H1 (cell line): ENCODE results near the gene DOCK10. TPM values are rescaled to one million over a fixed set of nuclear protein-coding genes. Genes with fewer than 3 reads are reported as not detected.
A peak's percentile ranks its signal among the peaks of the same experiment; 100 is the strongest.

Experiments
- CTCF ChIA-PET: fragments of 300-600 bp; sonication (Branson Sonifier 250); formaldehyde crosslinking; loops from one replicate; lab custom pipeline; 2021; ENCODE audit not compliant: partially characterized antibody; lab: Charles Lee
- POLR2A ChIA-PET: fragments of 300-600 bp; sonication (Branson Sonifier 250); formaldehyde crosslinking; loops from one replicate; lab custom pipeline; 2021; ENCODE audit warnings: inconsistent platforms; ENCODE audit not compliant: partially characterized antibody; lab: Charles Lee
- DNase-seq, 2 experiments: peaks; one replicate each; pipeline versions ENCODE4 v3.0.0 to v3.0.0-alpha.2; 2010 to 2022; ENCODE audit warnings: low spot score in 2 of 2, low read depth in 1 of 2, mixed read lengths in 1 of 2
- FAIRE-seq: peaks from 2 replicates; lab custom pipeline; 2011; peaks lifted over from hg19 to GRCh38; lab: Jason Lieb, UNC
- H2AFZ ChIP-seq: 2 replicates; pipeline ENCODE4 v1.8.1; 2012; ENCODE audit warnings: low read length, inconsistent platforms
- H2AK5ac ChIP-seq: 2 replicates; pipeline ENCODE4 v1.6.1; 2013; ENCODE audit warnings: low read depth, low read length
- H2BK120ac ChIP-seq: replicated peaks from 2 replicates; pipeline ENCODE3; 2013; ENCODE audit warnings: low read depth, low read length, inconsistent platforms
- H2BK12ac ChIP-seq: 2 replicates; pipeline ENCODE4 v1.6.1; 2013; ENCODE audit warnings: low read depth, low read length
- H2BK15ac ChIP-seq: 2 replicates; pipeline ENCODE4 v1.6.1; 2013; ENCODE audit warnings: low read length
- H2BK20ac ChIP-seq: 2 replicates; pipeline ENCODE4 v1.6.1; 2013; ENCODE audit warnings: low read length
- H2BK5ac ChIP-seq: 2 replicates; pipeline ENCODE4 v1.6.1; 2013; ENCODE audit warnings: low read depth, low read length
- H3K14ac ChIP-seq: 2 replicates; pipeline ENCODE4 v1.6.1; 2013; ENCODE audit warnings: inconsistent platforms; ENCODE audit not compliant: insufficient read length
- H3K18ac ChIP-seq: 2 replicates; pipeline ENCODE4 v1.6.1; 2013; ENCODE audit warnings: low read length; ENCODE audit errors: extremely low read depth
- H3K23ac ChIP-seq: 2 replicates; pipeline ENCODE4 v1.6.1; 2013; ENCODE audit warnings: inconsistent platforms; ENCODE audit not compliant: insufficient read length
- H3K23me2 ChIP-seq: 2 replicates; pipeline ENCODE4 v1.6.1; 2013; ENCODE audit warnings: low read depth, low read length
- H3K27ac ChIP-seq: 2 replicates; pipeline ENCODE4 v1.6.1; 2011; ENCODE audit warnings: low read depth, low read length, inconsistent platforms
- H3K27me3 ChIP-seq, 4 experiments: replicated peaks in 1 of 4; 1 replicate in 1 of 4; 2 replicates in 3 of 4; pipeline versions ENCODE4 v1.6.1 to v1.8.1; 2011 to 2013; ENCODE audit warnings: low read length in 3 of 4, mild to moderate bottlenecking in 3 of 4, inconsistent platforms in 2 of 4, mixed read lengths in 2 of 4, moderate library complexity in 1 of 4; ENCODE audit not compliant: control insufficient read depth in 3 of 4, insufficient read depth in 3 of 4; ENCODE audit errors: extremely low read depth in 1 of 4
- H3K36me3 ChIP-seq, 4 experiments: 2 replicates each; pipeline versions ENCODE4 v1.6.1 to v1.8.1; 2011 to 2013; ENCODE audit warnings: mild to moderate bottlenecking in 4 of 4, low read length in 3 of 4, moderate library complexity in 2 of 4, control low read depth in 1 of 4, inconsistent platforms in 1 of 4; ENCODE audit not compliant: insufficient read depth in 4 of 4, control insufficient read depth in 2 of 4
- H3K4ac ChIP-seq: replicated peaks from 2 replicates; pipeline ENCODE3; 2013; ENCODE audit warnings: low read length, low read depth, mixed read lengths, inconsistent platforms; ENCODE audit not compliant: insufficient read length
- H3K4me1 ChIP-seq, 4 experiments: replicated peaks in 1 of 4; 1 replicate in 1 of 4; 2 replicates in 3 of 4; pipeline versions ENCODE4 v1.6.1 to v1.8.1; 2011 to 2013; ENCODE audit warnings: low read length in 3 of 4, inconsistent platforms in 2 of 4, mixed read lengths in 1 of 4; ENCODE audit not compliant: insufficient read depth in 4 of 4, control insufficient read depth in 3 of 4
- H3K4me2 ChIP-seq, 2 experiments: 2 replicates each; pipeline versions ENCODE4 v1.6.1 to v1.8.1; 2011 to 2013; ENCODE audit warnings: low read depth in 2 of 2, low read length in 2 of 2, control low read depth in 1 of 2, inconsistent platforms in 1 of 2, mild to moderate bottlenecking in 1 of 2; ENCODE audit not compliant: insufficient read depth in 1 of 2
- H3K4me3 ChIP-seq, 4 experiments: fragments of 200-600, 300-600 bp in 1 of 4; sonication (generic), shearing (Covaris generic), sonication (Bioruptor Twin) in 1 of 4; 2 replicates each; pipeline versions ENCODE4 v1.5.1 to v1.8.1; 2011 to 2016; ENCODE audit warnings: low read length in 4 of 4, low read depth in 3 of 4, control low read depth in 2 of 4, inconsistent platforms in 2 of 4, mild to moderate bottlenecking in 2 of 4, mixed read lengths in 1 of 4, moderate library complexity in 1 of 4; ENCODE audit not compliant: insufficient read depth in 2 of 4; ENCODE audit errors: extremely low read depth in 1 of 4
- H3K56ac ChIP-seq: replicated peaks from 2 replicates; pipeline ENCODE3; 2013; ENCODE audit warnings: low read depth, mild to moderate bottlenecking, mixed read lengths, low read length, inconsistent platforms; ENCODE audit not compliant: insufficient read length
- H3K79me1 ChIP-seq: 2 replicates; pipeline ENCODE4 v1.6.1; 2013; ENCODE audit warnings: low read depth, low read length, control low read depth
- H3K79me2 ChIP-seq, 2 experiments: 2 replicates each; pipeline versions ENCODE4 v1.6.1 to v1.8.1; 2012 to 2013; ENCODE audit warnings: low read length in 2 of 2, mild to moderate bottlenecking in 2 of 2, inconsistent platforms in 1 of 2; ENCODE audit not compliant: insufficient read depth in 2 of 2, control insufficient read depth in 1 of 2
- H3K9ac ChIP-seq, 4 experiments: replicated peaks in 1 of 4; 1 replicate in 1 of 4; 2 replicates in 3 of 4; pipeline versions ENCODE4 v1.6.1 to v1.8.1; 2011 to 2013; ENCODE audit warnings: low read depth in 3 of 4, low read length in 3 of 4, control low read depth in 2 of 4, mild to moderate bottlenecking in 2 of 4, moderate library complexity in 2 of 4, inconsistent platforms in 1 of 4; ENCODE audit errors: extremely low read depth in 1 of 4
- H3K9me3 ChIP-seq, 2 experiments: 2 replicates each; pipeline versions ENCODE4 v1.6.1 to v1.8.1; 2012 to 2013; ENCODE audit warnings: mild to moderate bottlenecking in 2 of 2, moderate library complexity in 2 of 2, control low read depth in 1 of 2, inconsistent platforms in 1 of 2, low read depth in 1 of 2, low read length in 1 of 2, mixed read lengths in 1 of 2; ENCODE audit not compliant: insufficient read depth in 2 of 2
- H4K20me1 ChIP-seq, 2 experiments: replicated peaks in 1 of 2; 2 replicates each; pipeline versions ENCODE3 to v1.8.1; 2011 to 2013; ENCODE audit warnings: inconsistent platforms in 2 of 2, low read length in 2 of 2, mild to moderate bottlenecking in 1 of 2; ENCODE audit not compliant: insufficient read depth in 2 of 2, control insufficient read depth in 1 of 2
- H4K5ac ChIP-seq: 2 replicates; pipeline ENCODE4 v1.6.1; 2013; ENCODE audit warnings: low read length, low read depth, mixed read lengths, inconsistent platforms; ENCODE audit not compliant: insufficient read length
- H4K8ac ChIP-seq: 2 replicates; pipeline ENCODE4 v1.8.0; 2013; ENCODE audit warnings: mild to moderate bottlenecking, moderate library complexity, low read length, inconsistent platforms; ENCODE audit not compliant: insufficient read depth; ENCODE audit errors: extremely low read depth
- H4K91ac ChIP-seq: replicated peaks from 2 replicates; pipeline ENCODE3; 2013; ENCODE audit warnings: low read length, mixed read lengths, inconsistent platforms; ENCODE audit not compliant: insufficient read length
- WGBS, 2 experiments: shearing (Covaris generic) in 1 of 2; methylation state at CpG; one replicate each; pipeline versions ENCODE4 v1.1.6 to v1.1.7; 2013 to 2015; ENCODE audit warnings: low lambda C conversion rate in 2 of 2, mixed read lengths in 2 of 2, inconsistent platforms in 1 of 2, low coverage in 1 of 2, missing lambda C conversion rate in 1 of 2; ENCODE audit not compliant: insufficient replicate concordance in 2 of 2, insufficient coverage in 1 of 2, insufficient read length in 1 of 2; ENCODE audit errors: extremely low coverage in 1 of 2, missing lambda C conversion rate in 1 of 2; 5-methylcytosine and 5-hydroxymethylcytosine counted together
- polyA plus RNA-seq, 7 experiments: library from polyadenylated mRNA; depleted of rRNA in 3 of 7; stranded (reverse) in 5 of 7; unstranded in 2 of 7; fragments of >200 nt in 5 of 7; fragments of 200-250 nt in 2 of 7; gene quantifications; 1 replicate in 5 of 7; 2 replicates in 1 of 7; 4 replicates in 1 of 7; pipeline versions ENCODE4 v1.2.1 to v1.2.3, GENCODE V29; 2011 to 2013; ENCODE audit warnings: missing spikeins in 2 of 7, mixed read lengths in 2 of 7
- total RNA-seq: library from RNA; stranded (reverse); fragmentation: NEBNext Ultra II Directional; extraction: Animal tissue kit (Norgen Biotek cat#: 25700); gene quantifications from 2 replicates; pipeline ENCODE4 v1.2.1, GENCODE V29; 2021

Gene DOCK10
- total and polyA plus RNA-seq, 2 of the 8 experiments (the other 6 are each of a cell fraction or from before 2014, with no cell fraction given): 0.33 to 1.6 TPM

GRCh38 chr2:224934526-224935188 is 107.6 kb downstream of the DOCK10 start:
- Histone ChIP-seq H3K27me3 (no peaks in the 10 kb centered on the region), H3K9ac (no peak overlapping the region), H4K91ac (no peak overlapping the region), H3K18ac (no peak overlapping the region), H4K20me1 (no peaks in the 10 kb centered on the region), H3K79me1 (no peaks in the 10 kb centered on the region), H3K23me2 (no peaks in the 10 kb centered on the region), H3K14ac (no peak overlapping the region), H3K9me3 (no peaks in the 10 kb centered on the region), H2BK12ac (no peak overlapping the region), H3K4ac (no peak overlapping the region), H3K79me2 (no peaks in the 10 kb centered on the region), H3K4me1 (peaks cover 2 to 7% (median 3%) of the 10 kb centered on the region in 4 experiments; a peak in 5 of 7 replicates), H3K4me3 (peak overlapping the region in 1 of 4 experiments; percentile 1; a peak in 1 of 8 replicates), H4K8ac (no peak overlapping the region), H2BK20ac (no peak overlapping the region), H2BK120ac (no peak overlapping the region), H3K27ac (no peak overlapping the region), H2AFZ (no peak overlapping the region), H3K4me2 (peak overlapping the region in 1 of 2 experiments; percentile 40; a peak in 2 of 4 replicates), H2AK5ac (no peak overlapping the region), H2BK5ac (no peak overlapping the region), H3K23ac (no peak overlapping the region), H3K56ac (no peak overlapping the region), H4K5ac (no peak overlapping the region), H3K36me3 (no peaks in the 10 kb centered on the region), H2BK15ac (no peak overlapping the region)
- POLR2A ChIA-PET: no interaction called here
- FAIRE-seq: no peak
- 34% methylated on average over 5 of the region's 5 CpGs; no CpG with 5 or more reads in 1 of the 2 experiments for WGBS, 2 experiments
- DNase-seq: no peak
- CTCF ChIA-PET: interaction anchor here (3.6 kb wide), 1 partner anchor 67 kb away, joined by 14 read pairs; no protein-coding TSS in a partner anchor
